ENCODE results near the gene CDH13.

The CDH13 gene

GRCh38 chr16:82967424-82967823, 340.7 kb downstream of the CDH13 start:
- no peak for DNase-seq (ENCODE audit: low read depth in 1 of 2, low spot score in 1 of 2)
- Histone ChIP-seq H3K4me3 (replicated peaks; ENCODE audit: insufficient read depth, low read length) (no peak overlapping the region), H3K27ac (replicated peaks) (no peak overlapping the region), H3K27me3 (ENCODE audit: insufficient read depth, poor library complexity, severe bottlenecking) (no peaks in the 10 kb centered on the region)
- TF ChIP-seq REST (IDR thresholded peaks at IDR 0.05; ENCODE audit: insufficient replicate concordance, low read depth) = no peak
- TF ChIP-seq POLR2AphosphoS5 (IDR thresholded peaks at IDR 0.05; ENCODE audit: low read depth) = no peak
- no peak for TF ChIP-seq SPI1 (IDR thresholded peaks at IDR 0.05; ENCODE audit: borderline replicate concordance, low read depth)
- no peak for TF ChIP-seq GABPA (IDR thresholded peaks at IDR 0.05; ENCODE audit: low read depth)
- no peak for TF ChIP-seq CTCF (IDR thresholded peaks at IDR 0.05; ENCODE audit: insufficient read depth, low read length)

GRCh38 chr16:82971126-82971525, 344.4 kb downstream of the CDH13 start:
- H3K4me3 ChIP-seq (replicated peaks; ENCODE audit: insufficient read depth, low read length) = no peak overlapping the region
- no peaks in the 10 kb centered on the region for H3K27me3 ChIP-seq (ENCODE audit: insufficient read depth, poor library complexity, severe bottlenecking)
- TF ChIP-seq SPI1 (IDR thresholded peaks at IDR 0.05; ENCODE audit: borderline replicate concordance, low read depth) (no peak), REST (IDR thresholded peaks at IDR 0.05; ENCODE audit: insufficient replicate concordance, low read depth) (no peak), CTCF (IDR thresholded peaks at IDR 0.05; ENCODE audit: insufficient read depth, low read length) (no peak), GABPA (IDR thresholded peaks at IDR 0.05; ENCODE audit: low read depth) (no peak), POLR2AphosphoS5 (IDR thresholded peaks at IDR 0.05; ENCODE audit: low read depth) (no peak)
- no peak overlapping the region for H3K27ac ChIP-seq (replicated peaks)
- DNase-seq (ENCODE audit: low read depth in 1 of 2, low spot score in 1 of 2) = no peak

- no peak for DNase-seq (ENCODE audit: low read depth in 1 of 2, low spot score in 1 of 2)
- TF ChIP-seq POLR2AphosphoS5 (IDR thresholded peaks at IDR 0.05; ENCODE audit: low read depth) (no peak), SPI1 (IDR thresholded peaks at IDR 0.05; ENCODE audit: borderline replicate concordance, low read depth) (no peak), CTCF (IDR thresholded peaks at IDR 0.05; ENCODE audit: insufficient read depth, low read length) (no peak), GABPA (IDR thresholded peaks at IDR 0.05; ENCODE audit: low read depth) (no peak), REST (IDR thresholded peaks at IDR 0.05; ENCODE audit: insufficient replicate concordance, low read depth) (no peak)
- Histone ChIP-seq H3K4me3 (replicated peaks; ENCODE audit: insufficient read depth, low read length) (no peak overlapping the region), H3K27ac (replicated peaks) (no peak overlapping the region), H3K27me3 (ENCODE audit: insufficient read depth, poor library complexity, severe bottlenecking) (no peaks in the 10 kb centered on the region)
Observed at GRCh38 chr16:82972331-82972919, 345.7 kb downstream of the CDH13 start.
